Measurements from ENCODE around the gene TSHB. TPM values are rescaled to one million over a fixed set of nuclear protein-coding genes. Genes with fewer than 3 reads are reported as not detected.

The TSHB gene
- polyA plus RNA-seq, 3 donors, result not detected

GRCh38 chr1:115056395-115056798 is 26.8 kb downstream of the TSHB start:
- intact Hi-C loops (cut with micrococcal nuclease), result loop anchor here in 1 of 2 donors (10.0 kb wide), 1 partner anchor 72 kb away; no protein-coding TSS in a partner anchor

GRCh38 chr1:115057661-115058254 is 28.1 kb downstream of the TSHB start:
- WGBS (ENCODE audit: insufficient coverage), result 95% methylated on average over 6 of the region's 6 CpGs
- intact Hi-C loops (cut with micrococcal nuclease), result loop anchor here in 1 of 2 donors (10.0 kb wide), 1 partner anchor 73 kb away; no protein-coding TSS in a partner anchor
- H3K4me3 Mint-ChIP-seq, result no peak overlapping the region

More at GRCh38 chr1:115056395-115056798, 26.8 kb downstream of the TSHB start:
- DNase-seq, result peak; percentile 42 to 65 (median 46)
- Histone ChIP-seq H4K20me1 (ENCODE audit: insufficient read depth, low read length) (no peaks in the 10 kb centered on the region), H3K9me3 (replicated peaks in 1 of 2; ENCODE audit: control insufficient read depth in 1 of 2, insufficient read depth in 1 of 2, low read length in 2 of 2) (no peaks in the 10 kb centered on the region), H3K79me2 (ENCODE audit: insufficient read depth, low read length) (no peaks in the 10 kb centered on the region), H2AFZ (ENCODE audit: insufficient read depth, low read depth, low read length, poor library complexity, severe bottlenecking) (peak overlapping the region; percentile 41), H3K4me1 (ENCODE audit: control insufficient read depth in 1 of 2, insufficient read depth in 2 of 2, low read length in 2 of 2) (peaks cover 9 to 17% of the 10 kb centered on the region in 2 donors), H3K36me3 (replicated peaks in 1 of 2; ENCODE audit: control insufficient read depth in 1 of 2, insufficient read depth in 2 of 2, low read length in 2 of 2) (peaks cover 2 to 27% of the 10 kb centered on the region in 2 donors), H3K9ac (ENCODE audit: insufficient read depth, low read length, poor library complexity, severe bottlenecking) (no peak overlapping the region), H3K27ac (ENCODE audit: low read depth in 1 of 2, low read length in 2 of 2) (peak overlapping the region in 1 of 2 donors; percentile 46), H3K4me3 (replicated peaks in 1 of 3; ENCODE audit: low read depth in 2 of 3, low read length in 3 of 3) (no peak overlapping the region), H3K27me3 (ENCODE audit: control insufficient read depth in 2 of 2, insufficient read depth in 2 of 2, low read length in 2 of 2) (no peaks in the 10 kb centered on the region), H3K4me2 (replicated peaks; ENCODE audit: extremely low read depth, low read length, poor library complexity, severe bottlenecking) (no peak overlapping the region)
- H3K9me3 Mint-ChIP-seq, result no peaks in the 10 kb centered on the region
- WGBS (ENCODE audit: insufficient coverage), result 28% methylated on average over 9 of the region's 9 CpGs
- H3K27ac Mint-ChIP-seq, result no peak overlapping the region
- TF ChIP-seq CTCF (IDR thresholded peaks at IDR 0.05), result no peak
- no peaks in the 10 kb centered on the region for H3K27me3 Mint-ChIP-seq (ENCODE audit: low read depth in 3 of 3)
- H3K4me1 Mint-ChIP-seq, result peaks cover 6% of the 10 kb centered on the region
- H3K4me3 Mint-ChIP-seq, result no peak overlapping the region
- peaks cover 10 to 16% of the 10 kb centered on the region in 2 donors for H3K36me3 Mint-ChIP-seq

More at GRCh38 chr1:115057661-115058254, 28.1 kb downstream of the TSHB start:
- DNase-seq, result no peak
- H3K9ac ChIP-seq (ENCODE audit: insufficient read depth, low read length, poor library complexity, severe bottlenecking), result no peak overlapping the region
- Mint-ChIP-seq H3K4me1 (peaks cover 16% of the 10 kb centered on the region), H3K9me3 (no peaks in the 10 kb centered on the region), H3K27ac (peak overlapping the region in 1 of 7 donors; percentile 23), H3K36me3 (peaks cover 10 to 14% of the 10 kb centered on the region in 2 donors), H3K27me3 (ENCODE audit: low read depth in 3 of 3) (no peaks in the 10 kb centered on the region)
- no peak for TF ChIP-seq CTCF (IDR thresholded peaks at IDR 0.05)
- no peaks in the 10 kb centered on the region for H3K9me3 ChIP-seq (replicated peaks in 1 of 2; ENCODE audit: control insufficient read depth in 1 of 2, insufficient read depth in 1 of 2, low read length in 2 of 2)
- H3K79me2 ChIP-seq (ENCODE audit: insufficient read depth, low read length), result no peaks in the 10 kb centered on the region
- no peak overlapping the region for H3K4me3 ChIP-seq (replicated peaks in 1 of 3; ENCODE audit: low read depth in 2 of 3, low read length in 3 of 3)
- H3K4me2 ChIP-seq (replicated peaks; ENCODE audit: extremely low read depth, low read length, poor library complexity, severe bottlenecking), result no peak overlapping the region
- no peaks in the 10 kb centered on the region for H4K20me1 ChIP-seq (ENCODE audit: insufficient read depth, low read length)
- H2AFZ ChIP-seq (ENCODE audit: insufficient read depth, low read depth, low read length, poor library complexity, severe bottlenecking), result no peak overlapping the region
- H3K36me3 ChIP-seq (replicated peaks in 1 of 2; ENCODE audit: control insufficient read depth in 1 of 2, insufficient read depth in 2 of 2, low read length in 2 of 2), result peaks cover 2 to 27% of the 10 kb centered on the region in 2 donors
- no peaks in the 10 kb centered on the region for H3K27me3 ChIP-seq (ENCODE audit: control insufficient read depth in 2 of 2, insufficient read depth in 2 of 2, low read length in 2 of 2)
- H3K27ac ChIP-seq (ENCODE audit: low read depth in 1 of 2, low read length in 2 of 2), result no peak overlapping the region
- H3K4me1 ChIP-seq (ENCODE audit: control insufficient read depth in 1 of 2, insufficient read depth in 2 of 2, low read length in 2 of 2), result peaks cover 14 to 16% of the 10 kb centered on the region in 2 donors
